Measurements from ENCODE around the gene RAB4A.

The RAB4A gene

GRCh38 chr1:229247871-229248270, 23.0 kb upstream of the RAB4A start:
- DNase-seq, result no peak

DNA sequence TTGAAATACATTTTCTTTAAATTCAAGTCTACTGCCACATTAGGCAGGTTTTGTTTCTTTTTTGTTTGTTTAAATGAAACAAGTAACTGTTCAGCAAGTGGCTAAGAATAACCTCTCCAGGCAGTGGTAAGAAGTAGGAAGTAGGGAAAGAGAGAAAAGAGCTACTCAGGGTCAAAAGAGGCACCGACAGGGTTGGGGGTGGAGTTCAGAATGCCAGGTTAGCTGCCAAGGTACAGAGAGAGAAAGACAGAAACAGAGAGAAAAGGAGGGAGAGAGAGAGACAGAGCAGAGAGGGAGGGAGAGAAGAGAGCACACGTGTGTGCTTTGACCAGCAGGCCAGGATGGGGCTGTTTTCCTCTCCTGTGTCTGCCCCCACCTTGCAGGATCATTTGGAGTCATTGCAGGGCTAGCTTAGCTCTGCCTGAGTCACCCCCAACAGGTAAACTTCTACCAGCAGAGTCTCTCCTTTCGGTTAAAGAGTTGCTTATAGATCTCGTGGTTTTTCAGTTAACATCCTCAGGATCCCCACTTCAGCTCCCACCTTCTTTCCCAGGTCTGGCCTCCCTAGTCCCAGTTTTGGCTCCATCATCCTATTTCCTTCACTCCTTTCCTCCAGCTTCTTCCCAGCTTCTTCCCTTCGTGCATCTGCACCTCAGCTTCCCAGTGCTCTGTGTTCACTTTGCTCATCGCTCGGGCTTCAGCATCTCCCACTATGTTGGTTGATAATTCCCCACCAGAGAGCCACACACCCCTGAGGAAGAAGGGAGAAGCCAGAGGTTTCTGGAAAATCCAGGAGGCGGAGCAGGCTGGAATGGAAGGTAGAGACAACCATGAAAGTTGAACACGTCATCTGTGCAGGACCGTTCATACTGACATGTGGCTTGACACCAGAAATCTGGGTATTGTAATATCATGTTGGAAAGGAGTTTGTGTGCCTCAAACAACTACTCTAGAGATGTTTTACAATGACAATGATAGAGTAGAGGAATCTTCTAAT, 21.8 kb upstream of the RAB4A start:
- peak; percentile 14 for DNase-seq

DNA sequence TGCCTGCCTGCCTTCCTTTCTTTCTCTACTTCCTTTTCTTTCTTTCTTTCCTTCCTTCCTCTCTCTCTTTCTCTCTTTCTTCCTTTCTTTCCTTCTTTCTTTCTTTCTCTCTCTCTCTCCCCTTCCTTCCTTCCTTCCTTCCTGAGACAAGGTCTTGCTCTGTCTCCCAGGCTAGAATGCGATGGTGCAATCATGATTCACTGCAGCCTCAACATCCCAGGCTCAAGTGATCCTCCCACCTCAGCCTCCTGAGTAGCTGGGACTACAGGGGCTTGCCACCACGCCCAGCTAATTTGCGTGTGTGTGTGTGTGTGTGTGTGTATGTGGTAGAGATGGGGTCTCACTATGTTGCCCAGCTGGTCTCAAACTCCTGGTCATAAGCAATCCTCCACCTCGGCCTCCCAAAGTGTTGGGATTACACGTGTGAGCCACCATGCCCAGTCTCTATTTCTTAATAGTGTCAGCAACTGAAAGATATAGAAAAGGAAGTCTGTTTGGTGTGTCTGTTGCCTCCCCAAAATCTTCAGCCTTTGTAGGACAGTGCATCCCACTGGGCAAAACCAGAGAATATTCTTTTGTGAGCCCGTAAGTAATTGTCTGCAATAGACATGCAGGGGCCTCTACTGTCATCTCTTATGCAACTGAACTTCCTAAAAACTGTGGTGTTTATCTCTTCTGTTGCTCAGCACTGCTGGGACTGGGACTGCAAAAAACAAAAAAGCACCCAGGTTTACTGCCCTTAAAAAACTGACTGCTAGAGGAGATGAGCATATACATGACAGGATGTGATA, 20.9 kb upstream of the RAB4A start:
- DNase-seq, result no peak

GRCh38 chr1:229251185-229251584, 19.7 kb upstream of the RAB4A start:
- DNase-seq, result no peak

DNA sequence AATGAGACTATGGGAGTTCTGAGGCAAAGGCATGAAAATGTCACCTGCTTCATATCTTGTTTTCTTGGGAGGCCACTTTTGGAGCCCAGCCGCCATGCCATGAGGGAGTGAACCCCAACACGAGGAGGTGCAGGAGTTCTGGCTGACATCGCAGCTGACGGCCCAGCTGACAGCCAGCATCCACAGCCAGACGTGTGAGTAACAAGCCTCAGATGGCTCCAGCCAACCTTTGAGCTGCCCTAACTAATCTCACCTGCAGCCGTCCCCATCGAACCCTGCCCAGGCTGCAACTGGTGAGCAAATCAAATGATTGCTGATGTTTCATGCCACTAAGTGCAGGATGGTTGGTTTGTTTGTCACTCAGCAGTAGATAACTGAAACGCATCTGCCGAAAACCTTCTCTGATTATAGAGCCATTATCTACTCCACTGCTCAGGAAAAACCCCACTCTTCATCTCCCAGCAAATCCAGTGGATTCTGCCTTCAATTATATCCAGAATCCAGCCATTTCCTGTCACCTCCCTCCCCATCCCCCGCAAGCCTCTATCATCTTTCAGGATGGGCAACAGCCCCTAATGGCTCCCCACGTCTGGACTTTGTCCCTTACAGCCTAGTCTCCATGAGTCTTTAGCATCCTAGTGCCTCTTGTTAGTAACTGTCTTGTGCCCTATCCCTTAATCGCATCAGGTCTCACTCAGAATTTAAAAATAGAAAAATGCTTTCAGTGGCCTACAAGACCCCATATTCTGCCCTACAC, 18.5 kb upstream of the RAB4A start:
- no peak for DNase-seq

- DNase-seq, result no peak
Measured at GRCh38 chr1:229253151-229253974, 17.5 kb upstream of the RAB4A start.

DNA sequence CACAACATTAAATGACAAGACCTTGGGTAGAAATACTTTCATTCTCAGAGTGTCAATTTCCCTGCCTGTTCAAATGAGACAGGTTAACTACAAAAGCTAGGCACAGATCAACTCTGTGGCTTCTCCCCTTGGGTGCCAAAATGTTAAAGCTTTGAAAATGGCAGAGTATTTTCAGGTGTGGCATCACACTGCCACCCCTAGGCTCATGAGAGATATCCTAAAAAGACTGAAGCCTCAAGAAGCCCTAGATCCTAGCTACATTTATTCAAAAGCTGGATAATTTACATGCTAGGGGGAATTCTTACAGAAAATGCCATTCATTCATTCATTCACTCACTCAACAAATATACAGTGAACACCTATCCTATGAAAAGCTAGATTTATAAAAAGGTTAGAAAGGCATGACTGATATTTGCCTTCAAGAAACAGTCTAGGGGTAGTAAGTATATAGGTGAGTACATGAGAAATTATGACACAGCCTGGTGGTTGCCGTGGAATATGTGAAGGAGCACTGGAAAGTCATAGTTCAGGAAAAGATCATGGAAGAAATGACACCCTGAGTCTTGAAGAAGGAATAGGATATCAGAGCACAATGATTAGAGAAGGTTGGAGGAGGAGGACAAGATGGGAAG, 15.9 kb upstream of the RAB4A start:
- DNase-seq, result peak; percentile 22

DNA sequence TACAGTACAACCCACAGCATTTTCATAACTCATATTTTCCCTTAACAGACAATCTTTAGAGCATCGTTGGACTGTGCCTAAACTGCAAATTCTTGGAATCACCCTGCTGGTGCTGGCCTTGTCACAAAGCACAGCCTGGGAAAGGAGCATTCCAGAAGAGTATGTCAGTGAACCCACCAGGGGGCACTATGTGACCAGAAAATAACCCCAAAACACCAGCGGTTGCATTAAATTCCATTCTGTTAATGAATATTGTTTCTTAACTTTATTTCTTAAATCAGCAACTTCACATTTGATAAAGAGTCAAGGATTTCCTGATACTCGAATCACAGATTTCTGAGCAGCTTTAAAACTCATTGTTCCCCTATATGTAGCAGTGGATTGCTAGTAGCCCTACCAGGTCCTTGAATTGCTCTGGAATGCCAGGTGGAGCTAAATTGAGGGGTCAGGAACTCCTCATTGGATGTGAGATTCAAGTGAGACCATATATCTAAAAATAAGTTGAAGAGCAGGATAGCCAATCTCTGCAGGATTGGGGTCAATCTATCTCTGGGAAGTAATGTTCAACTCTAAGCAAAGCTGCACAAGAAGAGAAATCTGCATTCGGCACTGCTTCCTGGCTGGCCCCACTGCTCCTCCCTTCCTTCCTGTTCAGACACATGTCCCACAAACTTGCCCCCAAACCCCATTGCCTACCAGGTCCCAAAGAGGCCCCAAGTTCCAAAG, 12.7 kb upstream of the RAB4A start:
- DNase-seq, result peak; percentile 54

- no peak for DNase-seq
Measured at GRCh38 chr1:229258757-229259060, 12.2 kb upstream of the RAB4A start.

GRCh38 chr1:229260297-229260696, 10.6 kb upstream of the RAB4A start:
- no peak for DNase-seq

- no peak for DNase-seq
Measured at GRCh38 chr1:229262239-229262638, 8.7 kb upstream of the RAB4A start.

GRCh38 chr1:229263254-229263653, 7.7 kb upstream of the RAB4A start:
- no peak for DNase-seq

- DNase-seq, result no peak
Measured at GRCh38 chr1:229264068-229264467, 6.8 kb upstream of the RAB4A start.

GRCh38 chr1:229264487-229264886, 6.4 kb upstream of the RAB4A start:
- no peak for DNase-seq

GRCh38 chr1:229266274-229266673, 4.6 kb upstream of the RAB4A start:
- no peak for DNase-seq

DNA sequence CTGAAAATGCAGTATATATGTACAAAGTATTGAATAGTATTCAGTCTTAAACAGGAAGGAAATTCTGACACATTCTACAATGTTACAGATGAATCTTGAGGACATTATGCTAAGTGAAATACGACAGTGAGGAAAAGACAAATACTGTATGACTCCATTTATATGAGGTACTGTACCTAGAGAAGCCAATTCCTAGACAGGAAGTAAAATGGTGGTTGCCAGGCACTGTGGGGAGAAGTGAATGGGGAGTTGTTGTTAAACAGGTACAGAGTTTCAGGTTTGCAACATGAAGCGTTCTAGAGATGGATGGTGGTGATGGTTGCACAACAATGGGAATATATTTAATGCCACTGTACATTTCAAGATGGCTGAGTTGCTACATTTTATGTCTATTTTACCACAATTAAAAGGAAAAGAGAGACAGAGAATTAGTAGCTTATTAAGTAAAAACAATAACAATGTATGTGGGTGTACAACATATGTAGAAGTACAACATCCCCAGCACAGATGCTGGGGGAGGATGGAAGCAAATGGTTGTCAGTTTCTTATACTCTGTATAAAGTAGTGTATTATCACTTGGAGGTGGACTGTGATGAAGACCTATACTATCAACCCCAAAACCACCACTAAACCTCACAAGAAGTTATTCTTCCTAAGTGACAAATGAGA, 3.9 kb upstream of the RAB4A start:
- DNase-seq, result no peak

- DNase-seq, result no peak
Measured at GRCh38 chr1:229268505-229268904, 2.4 kb upstream of the RAB4A start.

DNA sequence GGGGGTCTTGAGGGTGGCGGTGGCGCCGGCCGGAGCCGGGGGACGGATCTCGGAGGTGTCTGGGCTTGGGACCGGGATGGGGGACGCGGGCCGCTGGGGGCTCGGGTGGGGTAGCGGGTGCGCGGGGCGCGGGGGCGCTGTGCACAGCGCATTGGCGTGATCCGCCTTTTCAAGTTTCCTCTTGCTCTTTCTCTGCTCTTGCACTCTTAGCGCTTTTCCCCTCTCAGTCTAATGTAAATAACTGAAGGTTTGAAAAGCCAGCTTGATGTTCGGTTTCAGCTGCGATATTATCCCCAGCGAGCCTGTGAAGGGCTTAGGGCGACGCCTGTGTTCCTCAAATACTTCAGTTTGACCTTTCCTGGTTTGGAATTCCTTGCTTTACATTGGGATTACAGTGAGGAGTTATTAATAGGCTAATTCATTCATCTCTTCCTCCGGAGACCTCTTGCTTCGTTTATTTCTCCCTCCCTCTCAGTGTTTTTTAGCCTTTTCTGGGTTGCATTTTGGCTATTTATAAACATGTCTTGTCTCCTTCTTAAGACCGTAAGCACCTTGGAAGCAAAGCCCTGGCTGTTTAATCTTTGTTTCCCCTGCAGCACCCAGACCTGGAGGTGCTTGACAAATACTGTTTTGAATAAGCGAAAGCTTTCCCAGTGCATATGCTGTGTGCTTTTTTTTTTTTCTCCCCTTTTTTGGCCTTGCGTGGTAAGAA, 693 bp downstream of the RAB4A start:
- no peak for DNase-seq

- DNase-seq, result no peak
Measured at GRCh38 chr1:229272164-229273158, 1.6 kb downstream of the RAB4A start.
